HepG2 (cell line): ENCODE measurements around the gene GMCL2. TPM values are rescaled to one million over a fixed set of nuclear protein-coding genes. Genes with fewer than 3 reads are reported as not detected.

ENCODE experiments used
- AGO2 ChIP-seq: fragments of 200-400 bp; formaldehyde crosslinking; optimal IDR thresholded peaks from 2 replicates; pipeline ENCODE3; 2017; ENCODE audit warnings: mild to moderate bottlenecking, low read depth, low read length, moderate library complexity
- BCL6 ChIP-seq: IDR thresholded peaks from 2 replicates; pipeline ENCODE4 v1.6.1; 2016; ENCODE audit warnings: missing genetic modification reagents, missing compliant biosample characterization
- HMG20B ChIP-seq: conservative IDR thresholded peaks from 2 replicates; pipeline ENCODE4 v1.6.1; 2016; ENCODE audit warnings: missing genetic modification reagents, missing compliant biosample characterization
- HNF4G ChIP-seq, 2 experiments: sonication (generic) in 1 of 2; formaldehyde crosslinking in 1 of 2; IDR thresholded peaks; 2 replicates each; pipeline versions ENCODE4 v1.4.0 to v1.6.1; 2011 to 2020; ENCODE audit warnings: borderline replicate concordance in 2 of 2, low read depth in 2 of 2, mild to moderate bottlenecking in 2 of 2, low read length in 1 of 2, missing genetic modification reagents in 1 of 2, moderate library complexity in 1 of 2
- KLF16 ChIP-seq, 2 experiments: sonication (generic) in 1 of 2; formaldehyde crosslinking in 1 of 2; IDR thresholded peaks; 2 replicates each; pipeline versions ENCODE4 v1.6.1 to v1.8.0; 2016 to 2023; ENCODE audit warnings: missing genetic modification reagents in 2 of 2, missing compliant biosample characterization in 1 of 2
- MEF2D ChIP-seq: sonication (generic); formaldehyde crosslinking; IDR thresholded peaks from 2 replicates; pipeline ENCODE4 v1.5.1; 2020; ENCODE audit warnings: mild to moderate bottlenecking, missing genetic modification reagents
- NR2F6 ChIP-seq, 2 experiments: IDR thresholded peaks; 2 replicates each; pipeline ENCODE4 v1.6.1; 2016; ENCODE audit warnings: antibody characterized with exemption in 1 of 2, mild to moderate bottlenecking in 1 of 2
- NRL ChIP-seq: sonication (generic); formaldehyde crosslinking; IDR thresholded peaks from 2 replicates; pipeline ENCODE4 v1.5.0; 2020; ENCODE audit warnings: missing genetic modification reagents, mild to moderate bottlenecking, moderate library complexity, borderline replicate concordance
- PLSCR1 ChIP-seq: sonication (generic); formaldehyde crosslinking; IDR thresholded peaks from 2 replicates; pipeline ENCODE4 v1.5.0; 2020; ENCODE audit warnings: missing genetic modification reagents, mild to moderate bottlenecking, borderline replicate concordance
- RXRB ChIP-seq: IDR thresholded peaks from 2 replicates; pipeline ENCODE4 v1.6.1; 2016; ENCODE audit warnings: borderline replicate concordance, missing genetic modification reagents, missing compliant biosample characterization
- SIN3B ChIP-seq: fragments of 150-350 bp; IDR thresholded peaks from 2 replicates; pipeline ENCODE4 v1.6.1; 2014; ENCODE audit warnings: low read length
- SNAPC5 ChIP-seq: sonication (generic); formaldehyde crosslinking; IDR thresholded peaks from 2 replicates; pipeline ENCODE4 v1.8.1; 2023; ENCODE audit warnings: mild to moderate bottlenecking, missing genetic modification reagents, borderline replicate concordance
- TCF7L2 ChIP-seq: IDR thresholded peaks from 2 replicates; pipeline ENCODE4 v1.6.1; 2011; ENCODE audit warnings: mild to moderate bottlenecking, low read depth, low read length, moderate library complexity
- TEAD2 ChIP-seq: sonication (generic); formaldehyde crosslinking; IDR thresholded peaks from 2 replicates; pipeline ENCODE4 v1.9.0; 2021; ENCODE audit warnings: missing genetic modification reagents
- WIZ ChIP-seq: sonication (generic); formaldehyde crosslinking; IDR thresholded peaks from 2 replicates; pipeline ENCODE4 v1.5.1; 2020; ENCODE audit warnings: mild to moderate bottlenecking, missing genetic modification reagents
- YY1 ChIP-seq: IDR thresholded peaks from 2 replicates; pipeline ENCODE4 v1.6.1; 2011; ENCODE audit warnings: low read length, low read depth, moderate library complexity, mild to moderate bottlenecking; ENCODE audit not compliant: insufficient read depth, insufficient replicate concordance
- ZFP82 ChIP-seq: sonication (generic); formaldehyde crosslinking; IDR thresholded peaks from 2 replicates; pipeline ENCODE4 v1.5.1; 2020; ENCODE audit warnings: mild to moderate bottlenecking, missing genetic modification reagents, borderline replicate concordance
- ZMAT3 ChIP-seq: sonication (generic); formaldehyde crosslinking; conservative IDR thresholded peaks from 2 replicates; pipeline ENCODE4 v1.7.0; 2021; ENCODE audit warnings: missing genetic modification reagents
- ZNF256 ChIP-seq: sonication (generic); formaldehyde crosslinking; conservative IDR thresholded peaks from 2 replicates; pipeline ENCODE4 v1.4.0; 2020; ENCODE audit warnings: missing genetic modification reagents
- ZNF431 ChIP-seq: sonication (generic); formaldehyde crosslinking; IDR thresholded peaks from 2 replicates; pipeline ENCODE4 v1.9.0; 2022; ENCODE audit warnings: missing genetic modification reagents, low read depth, mild to moderate bottlenecking, borderline replicate concordance
- ZNF619 ChIP-seq: sonication (generic); formaldehyde crosslinking; IDR thresholded peaks from 2 replicates; pipeline ENCODE4 v1.4.0; 2020; ENCODE audit warnings: mild to moderate bottlenecking, missing genetic modification reagents
- ZNF670 ChIP-seq: sonication (generic); formaldehyde crosslinking; IDR thresholded peaks from 2 replicates; pipeline ENCODE4 v1.8.0; 2022; ENCODE audit warnings: mild to moderate bottlenecking, missing genetic modification reagents, borderline replicate concordance
- ZSCAN12 ChIP-seq: sonication (generic); formaldehyde crosslinking; IDR thresholded peaks from 2 replicates; pipeline ENCODE4 v1.9.0; 2021; ENCODE audit warnings: mild to moderate bottlenecking, missing genetic modification reagents
- ZSCAN31 ChIP-seq: sonication (generic); formaldehyde crosslinking; IDR thresholded peaks from 2 replicates; pipeline ENCODE4 v1.5.0; 2020; ENCODE audit warnings: low read depth, mild to moderate bottlenecking, missing genetic modification reagents
- polyA plus RNA-seq, 8 experiments: library from polyadenylated mRNA; depleted of rRNA in 3 of 8; stranded (reverse) in 7 of 8; unstranded in 1 of 8; fragments of >200 nt; fragmentation: Illumina TruSeq in 4 of 8; extraction: Trizol in 4 of 8; gene quantifications; 2 replicates each; pipeline versions ENCODE4 v1.2.1 to v1.2.3, GENCODE V29; 2011 to 2016; ENCODE audit warnings: low read depth in 4 of 8, missing spikeins in 1 of 8, mixed read lengths in 1 of 8; ENCODE audit not compliant: insufficient read depth in 1 of 8
- total RNA-seq, 5 experiments: library from RNA; depleted of rRNA; stranded (reverse); fragments of >200 nt; fragmentation: Illumina TruSeq; extraction: Trizol; gene quantifications; 2 replicates each; pipeline ENCODE4 v1.2.3, GENCODE V29; 2016; ENCODE audit warnings: low read depth in 1 of 5
- TF ChIP-seq, protein P1 (sequence below): sonication (generic); formaldehyde crosslinking; conservative IDR thresholded peaks from 2 replicates; pipeline ENCODE4 v1.4.0; 2020; ENCODE audit warnings: missing genetic modification reagents
- TF ChIP-seq, protein P2 (sequence below): sonication (generic); formaldehyde crosslinking; IDR thresholded peaks from 2 replicates; pipeline ENCODE4 v1.9.0; 2021; ENCODE audit warnings: missing genetic modification reagents, mild to moderate bottlenecking, borderline replicate concordance

GMCL2 gene
- total and polyA plus RNA-seq, 2 of the 13 experiments (the other 11 are each of a cell fraction or from before 2014, with no cell fraction given), result 0.03 TPM; not detected in 1

DNA sequence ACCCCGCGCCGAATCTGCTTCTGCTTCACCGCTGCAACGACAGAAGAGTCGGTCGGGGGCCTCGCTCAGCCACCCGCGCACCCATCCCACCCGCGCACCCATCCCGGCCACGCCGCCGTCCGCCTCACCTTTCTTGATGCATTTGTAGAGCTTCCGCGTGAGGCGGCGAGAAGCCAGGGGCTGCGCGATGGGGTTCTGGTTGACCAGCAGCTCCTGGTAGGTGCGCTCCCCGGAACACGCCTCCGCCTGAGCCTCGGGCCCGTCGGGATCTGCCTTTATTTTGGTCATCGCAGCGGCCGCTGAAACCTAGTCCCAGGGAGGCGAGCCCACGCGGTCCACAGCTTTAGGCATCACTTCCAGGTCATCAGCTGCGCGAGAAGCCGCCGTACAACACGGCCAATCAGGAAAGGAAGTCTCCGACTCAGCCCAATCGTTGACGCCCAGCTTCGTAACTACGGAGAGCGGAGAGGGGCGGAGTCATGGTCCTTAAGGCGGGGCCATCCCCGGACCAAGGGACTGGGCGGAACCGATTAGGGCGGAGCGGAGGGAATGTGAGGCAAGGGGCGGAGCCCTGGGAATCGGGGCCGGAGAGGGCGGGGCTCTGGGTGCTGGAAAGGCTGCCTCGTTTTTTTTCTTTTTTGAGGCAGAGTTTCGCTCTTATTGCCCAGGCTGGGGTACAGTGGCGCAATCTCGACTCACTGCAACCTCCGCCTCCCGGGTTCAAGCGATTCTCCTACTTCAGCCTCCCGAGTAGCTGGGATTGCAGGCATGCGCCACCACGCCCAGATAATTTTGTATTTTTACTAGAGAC lies 33.4 kb downstream of the GMCL2 start, which contains the start of gene NHP2 (continued):
- no peak for TF ChIP-seq HMG20B (CRISPR knock-in tag)
- no peak for TF ChIP-seq PLSCR1 (CRISPR knock-in tag)
- TF ChIP-seq ZNF619 (CRISPR knock-in tag), result peak; percentile 71; the same call in 1 of the 2 replicates
- peak; percentile 76 for TF ChIP-seq SIN3B
- no peak for TF ChIP-seq WIZ (CRISPR knock-in tag)
- no peak for TF ChIP-seq BCL6
- no peak for TF ChIP-seq ZNF431
- TF ChIP-seq, protein P1, sequence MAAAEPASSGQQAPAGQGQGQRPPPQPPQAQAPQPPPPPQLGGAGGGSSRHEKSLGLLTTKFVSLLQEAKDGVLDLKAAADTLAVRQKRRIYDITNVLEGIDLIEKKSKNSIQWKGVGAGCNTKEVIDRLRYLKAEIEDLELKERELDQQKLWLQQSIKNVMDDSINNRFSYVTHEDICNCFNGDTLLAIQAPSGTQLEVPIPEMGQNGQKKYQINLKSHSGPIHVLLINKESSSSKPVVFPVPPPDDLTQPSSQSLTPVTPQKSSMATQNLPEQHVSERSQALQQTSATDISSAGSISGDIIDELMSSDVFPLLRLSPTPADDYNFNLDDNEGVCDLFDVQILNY (CRISPR knock-in tag), result no peak
- TF ChIP-seq ZSCAN31 (CRISPR knock-in tag), result 0 out of 2 replicates have a peak, but pooled peaks have one; percentile 52
- TF ChIP-seq TEAD2 (CRISPR knock-in tag), result no peak
- no peak for TF ChIP-seq NR2F6 (IDR thresholded peaks at IDR 0.05)
- peak; percentile 32; the same call in 1 of the 2 replicates for TF ChIP-seq NR2F6 (CRISPR knock-in tag; IDR thresholded peaks at IDR 0.05)
- no peak for TF ChIP-seq SNAPC5 (CRISPR knock-in tag)
- peak; percentile 34 for TF ChIP-seq AGO2
- TF ChIP-seq YY1, result peak; percentile 18
- TF ChIP-seq ZFP82, result peak; percentile 29; the same call in 1 of the 2 replicates
- no peak for TF ChIP-seq ZSCAN12 (CRISPR knock-in tag)
- TF ChIP-seq KLF16 (CRISPR knock-in tag; IDR thresholded peaks at IDR 0.05), result peak in 1 of 2 experiments; percentile 71; a peak in 2 of 4 replicates
- peak; percentile 71; the same call in 1 of the 2 replicates for TF ChIP-seq ZMAT3
- no peak for TF ChIP-seq MEF2D (CRISPR knock-in tag)
- no peak for TF ChIP-seq ZNF256 (CRISPR knock-in tag)
- TF ChIP-seq ZNF670, result peak; percentile 59; the same call in 1 of the 2 replicates
- TF ChIP-seq RXRB, result peak; percentile 28; the same call in 1 of the 2 replicates
- no peak for TF ChIP-seq HNF4G (IDR thresholded peaks at IDR 0.05; ENCODE audit: borderline replicate concordance, low read depth, low read length)
- 0 out of 2 replicates have a peak, but pooled peaks have one; percentile 33 for TF ChIP-seq HNF4G (CRISPR knock-in tag; IDR thresholded peaks at IDR 0.05; ENCODE audit: borderline replicate concordance, low read depth)
- peak; percentile 47; the same call in 1 of the 2 replicates for TF ChIP-seq NRL (CRISPR knock-in tag)
- TF ChIP-seq, protein P2, sequence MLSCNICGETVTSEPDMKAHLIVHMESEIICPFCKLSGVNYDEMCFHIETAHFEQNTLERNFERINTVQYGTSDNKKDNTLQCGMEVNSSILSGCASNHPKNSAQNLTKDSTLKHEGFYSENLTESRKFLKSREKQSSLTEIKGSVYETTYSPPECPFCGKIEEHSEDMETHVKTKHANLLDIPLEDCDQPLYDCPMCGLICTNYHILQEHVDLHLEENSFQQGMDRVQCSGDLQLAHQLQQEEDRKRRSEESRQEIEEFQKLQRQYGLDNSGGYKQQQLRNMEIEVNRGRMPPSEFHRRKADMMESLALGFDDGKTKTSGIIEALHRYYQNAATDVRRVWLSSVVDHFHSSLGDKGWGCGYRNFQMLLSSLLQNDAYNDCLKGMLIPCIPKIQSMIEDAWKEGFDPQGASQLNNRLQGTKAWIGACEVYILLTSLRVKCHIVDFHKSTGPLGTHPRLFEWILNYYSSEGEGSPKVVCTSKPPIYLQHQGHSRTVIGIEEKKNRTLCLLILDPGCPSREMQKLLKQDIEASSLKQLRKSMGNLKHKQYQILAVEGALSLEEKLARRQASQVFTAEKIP (CRISPR knock-in tag), result no peak
- no peak for TF ChIP-seq TCF7L2
